GM12872 (cell line): Measurements from ENCODE around the gene TAF1D.

Source experiments
- TF ChIP-seq, protein P1 (sequence below): IDR thresholded peaks from 3 replicates; pipeline ENCODE4 v1.5.1; 2011; ENCODE audit warnings: low read depth, mild to moderate bottlenecking, low read length, moderate library complexity; ENCODE audit not compliant: insufficient read depth

Gene TAF1D

DNA sequence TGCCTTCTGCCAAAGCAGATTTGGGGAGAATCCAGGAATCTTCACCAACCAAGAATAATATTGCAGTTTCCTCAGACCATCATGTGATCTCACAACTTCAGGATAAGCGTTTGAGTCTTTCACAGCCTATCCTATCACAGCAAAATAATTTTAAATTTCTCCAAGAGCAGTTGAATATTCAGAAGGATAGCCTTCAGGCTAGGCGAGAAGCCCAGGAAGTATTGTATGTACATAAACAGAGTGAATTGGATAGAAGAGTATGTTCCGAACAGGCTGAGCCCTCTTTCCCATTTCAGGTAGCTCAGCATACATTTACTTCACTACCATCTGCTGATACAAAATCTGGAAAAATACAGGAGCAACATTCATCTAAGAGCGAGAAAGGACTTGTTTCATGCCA lies 43.7 kb downstream of the TAF1D start:
- TF ChIP-seq, protein P1, sequence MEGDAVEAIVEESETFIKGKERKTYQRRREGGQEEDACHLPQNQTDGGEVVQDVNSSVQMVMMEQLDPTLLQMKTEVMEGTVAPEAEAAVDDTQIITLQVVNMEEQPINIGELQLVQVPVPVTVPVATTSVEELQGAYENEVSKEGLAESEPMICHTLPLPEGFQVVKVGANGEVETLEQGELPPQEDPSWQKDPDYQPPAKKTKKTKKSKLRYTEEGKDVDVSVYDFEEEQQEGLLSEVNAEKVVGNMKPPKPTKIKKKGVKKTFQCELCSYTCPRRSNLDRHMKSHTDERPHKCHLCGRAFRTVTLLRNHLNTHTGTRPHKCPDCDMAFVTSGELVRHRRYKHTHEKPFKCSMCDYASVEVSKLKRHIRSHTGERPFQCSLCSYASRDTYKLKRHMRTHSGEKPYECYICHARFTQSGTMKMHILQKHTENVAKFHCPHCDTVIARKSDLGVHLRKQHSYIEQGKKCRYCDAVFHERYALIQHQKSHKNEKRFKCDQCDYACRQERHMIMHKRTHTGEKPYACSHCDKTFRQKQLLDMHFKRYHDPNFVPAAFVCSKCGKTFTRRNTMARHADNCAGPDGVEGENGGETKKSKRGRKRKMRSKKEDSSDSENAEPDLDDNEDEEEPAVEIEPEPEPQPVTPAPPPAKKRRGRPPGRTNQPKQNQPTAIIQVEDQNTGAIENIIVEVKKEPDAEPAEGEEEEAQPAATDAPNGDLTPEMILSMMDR = no peak

DNA sequence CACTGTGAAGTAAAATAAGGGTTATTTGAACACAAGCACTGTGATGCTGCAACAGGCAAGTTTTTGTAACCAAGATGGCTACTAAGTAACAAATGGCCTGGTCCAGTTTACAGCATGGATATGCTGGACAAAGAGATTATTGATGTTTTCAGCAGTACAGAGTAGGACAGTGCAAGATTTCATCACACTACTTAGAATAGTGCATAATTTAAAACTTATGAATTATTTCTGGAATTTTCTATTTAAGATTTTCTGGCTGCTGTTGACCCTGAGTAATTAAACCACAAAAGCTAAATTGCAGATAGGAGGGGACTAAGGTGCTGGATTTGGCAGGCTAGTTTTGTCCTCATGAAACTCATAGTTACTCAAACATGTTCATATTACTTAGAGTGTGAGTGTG lies 46.7 kb downstream of the TAF1D start:
- TF ChIP-seq, protein P1 = no peak

DNA sequence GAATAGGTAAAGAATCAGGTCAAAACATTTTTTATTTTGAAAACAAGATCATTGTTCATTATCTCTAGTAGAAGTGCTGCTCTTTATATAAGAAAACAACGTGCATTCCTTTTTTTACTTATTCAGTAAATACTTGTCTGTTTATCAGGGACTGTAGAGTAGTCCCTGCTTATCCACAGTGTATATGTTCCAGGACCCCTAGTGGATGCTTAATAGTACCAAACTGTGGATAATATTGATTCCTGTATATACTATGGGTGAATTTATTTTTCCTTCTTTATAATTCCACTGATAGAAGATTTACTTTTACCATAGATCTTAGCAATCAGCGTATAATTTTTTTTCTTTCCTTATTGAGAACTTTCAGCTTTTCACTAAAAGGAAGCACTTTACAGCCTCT lies 47.2 kb downstream of the TAF1D start:
- TF ChIP-seq, protein P1 = no peak

DNA sequence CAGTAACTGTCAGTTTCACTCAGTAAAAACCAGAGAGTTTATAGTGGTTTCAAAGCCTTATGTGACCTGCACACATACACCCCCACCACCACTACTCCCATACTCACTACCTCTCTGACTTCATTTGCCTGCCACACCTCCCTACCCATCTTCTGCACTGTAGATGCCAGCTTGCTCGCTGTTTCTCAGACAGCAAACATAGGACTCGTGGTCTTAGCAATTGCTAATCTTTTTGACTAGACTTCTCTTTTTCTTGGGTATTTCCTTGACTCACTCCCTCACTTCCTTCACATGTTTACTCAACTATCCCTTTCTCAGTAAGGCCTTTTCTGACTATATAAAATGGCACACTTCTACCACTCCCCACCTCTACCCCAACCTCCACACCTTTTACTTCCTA lies 52.1 kb downstream of the TAF1D start:
- TF ChIP-seq, protein P1 = no peak

DNA sequence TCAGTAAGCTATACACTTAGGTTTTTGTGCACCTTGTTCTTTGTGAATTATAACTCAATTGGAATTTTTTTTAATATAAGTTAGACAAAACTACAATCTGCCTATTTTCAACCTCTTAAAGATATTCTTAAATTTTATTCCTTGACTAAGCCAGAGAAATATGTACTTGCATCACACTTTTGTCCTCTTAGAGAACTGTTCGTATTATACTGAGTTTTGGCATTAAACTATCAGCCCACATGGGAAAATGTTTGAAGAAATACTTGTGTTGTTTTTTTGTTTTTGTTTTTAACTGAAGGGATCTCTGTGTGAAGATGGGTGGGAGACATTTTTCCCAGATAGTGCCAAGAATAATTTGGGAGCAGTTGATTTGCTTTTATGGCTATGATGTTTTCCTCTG lies 54.5 kb downstream of the TAF1D start:
- TF ChIP-seq, protein P1 = no peak

DNA sequence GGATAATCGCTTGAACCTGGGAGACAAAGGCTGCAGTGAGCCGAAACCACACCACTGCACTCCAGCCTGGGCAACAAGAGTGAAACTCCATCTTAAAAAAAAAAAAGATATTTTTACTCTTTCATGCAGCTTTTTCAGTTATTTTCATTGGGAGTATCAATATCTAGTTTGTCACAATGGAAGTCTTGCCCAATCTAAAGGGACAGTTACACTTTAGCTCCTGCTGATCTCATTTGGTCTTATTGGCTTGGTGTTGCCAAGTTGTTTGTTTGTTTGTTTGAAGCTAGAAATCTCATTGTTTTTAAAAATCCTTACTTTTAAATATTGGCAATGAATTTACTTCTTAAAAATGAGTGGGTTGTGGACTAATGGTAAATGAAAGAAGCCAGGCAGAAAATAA lies 55.1 kb downstream of the TAF1D start:
- TF ChIP-seq, protein P1 = no peak
